Measurements from ENCODE around the gene AGBL3. TPM values are rescaled to one million over a fixed set of nuclear protein-coding genes. Genes with fewer than 3 reads are reported as not detected.
A peak's percentile ranks its signal among the peaks of the same experiment; 100 is the strongest.

Gene AGBL3
- total and polyA plus RNA-seq, 8 donors, result 2.7 to 15.3 (median 11.3) TPM

GRCh38 chr7:134988161-134988560, 1.9 kb downstream of the AGBL3 start:
- H3K4me1 ChIP-seq, result peaks cover 3 to 19% of the 10 kb centered on the region in 2 donors
- intact Hi-C loops (cut with DNase I), result no loop called here
- ATAC-seq (no peak), DNase-seq (no peak)
- H3K36me3 ChIP-seq, result no peaks in the 10 kb centered on the region
- H3K27ac ChIP-seq, result no peak overlapping the region
- peak overlapping the region in 1 of 2 donors; percentile 82 for H3K4me3 ChIP-seq
- no peaks in the 10 kb centered on the region for H3K9me3 ChIP-seq
- TF ChIP-seq CTCF (IDR thresholded peaks at IDR 0.05), result no peak
- H3K27me3 ChIP-seq, result no peaks in the 10 kb centered on the region

- intact Hi-C loops (cut with DNase I), result loop anchor here in 1 of 2 donors (10.0 kb wide), 1 partner anchor 173 kb away; no protein-coding TSS in a partner anchor
- H3K27ac ChIP-seq, result no peak overlapping the region
- no peak for TF ChIP-seq CTCF (IDR thresholded peaks at IDR 0.05)
- ATAC-seq (peak; percentile 48), DNase-seq (peak in 1 of 4 donors; percentile 6)
- no peaks in the 10 kb centered on the region for H3K9me3 ChIP-seq
- peaks cover 0 to 32% of the 10 kb centered on the region in 2 donors for H3K36me3 ChIP-seq
- peaks cover 3 to 19% of the 10 kb centered on the region in 2 donors for H3K4me1 ChIP-seq
- H3K4me3 ChIP-seq, result no peak overlapping the region
- H3K27me3 ChIP-seq, result no peaks in the 10 kb centered on the region
Measured at GRCh38 chr7:134991469-134992339, 5.4 kb downstream of the AGBL3 start.

- no peak for ATAC-seq
- no peak overlapping the region for H3K27ac ChIP-seq
- intact Hi-C loops (cut with DNase I), result loop anchor here in 1 of 2 donors (10.0 kb wide), 1 partner anchor 172 kb away; no protein-coding TSS in a partner anchor
Measured at GRCh38 chr7:134992626-134993179, 6.4 kb downstream of the AGBL3 start.

GRCh38 chr7:134993877-134994456, 7.7 kb downstream of the AGBL3 start:
- peaks cover 0 to 50% of the 10 kb centered on the region in 2 donors for H3K36me3 ChIP-seq
- no peak for TF ChIP-seq CTCF (IDR thresholded peaks at IDR 0.05)
- H3K9me3 ChIP-seq, result no peaks in the 10 kb centered on the region
- H3K27me3 ChIP-seq, result no peaks in the 10 kb centered on the region
- no peak overlapping the region for H3K27ac ChIP-seq
- H3K4me3 ChIP-seq, result no peak overlapping the region
- ATAC-seq (no peak), DNase-seq (no peak)
- intact Hi-C loops (cut with DNase I), result loop anchor here in 1 of 2 donors (10.0 kb wide), 1 partner anchor 171 kb away; no protein-coding TSS in a partner anchor
- H3K4me1 ChIP-seq, result peaks cover 0 to 3% of the 10 kb centered on the region in 2 donors

More at GRCh38 chr7:134992626-134993179, 6.4 kb downstream of the AGBL3 start:
- no peak overlapping the region for H3K4me3 ChIP-seq
- no peaks in the 10 kb centered on the region for H3K9me3 ChIP-seq
- TF ChIP-seq CTCF (IDR thresholded peaks at IDR 0.05), result no peak
- H3K36me3 ChIP-seq, result peaks cover 0 to 41% of the 10 kb centered on the region in 2 donors
- H3K4me1 ChIP-seq, result peaks cover 3 to 9% of the 10 kb centered on the region in 2 donors
- DNase-seq, result no peak
- H3K27me3 ChIP-seq, result no peaks in the 10 kb centered on the region
